ENCODE results near the gene CCNT1.
A peak's percentile ranks its signal among the peaks of the same experiment; 100 is the strongest.
"Not testable (repeated sequence)": the region's sequence is repeated elsewhere in the genome, so short reads cannot be mapped to it uniquely, and the experiment has no call there.

CCNT1 gene
- long read RNA-seq, donor 1, full-length matches to known transcripts = 7 of 7 reads
- long read RNA-seq, donor 1, partial matches to known transcripts = 0 of 7 reads
- long read RNA-seq, donor 1, other reads (novel, unspliced or antisense) = 0 of 7 reads
- long read RNA-seq, donor 2, full-length matches to known transcripts = 3 of 3 reads
- long read RNA-seq, donor 2, partial matches to known transcripts = 0 of 3 reads
- long read RNA-seq, donor 2, other reads (novel, unspliced or antisense) = 0 of 3 reads
- long read RNA-seq, donor 3, full-length matches to known transcripts = 7 of 7 reads
- long read RNA-seq, donor 3, partial matches to known transcripts = 0 of 7 reads
- long read RNA-seq, donor 3, other reads (novel, unspliced or antisense) = 0 of 7 reads
- long read RNA-seq, donor 4, full-length matches to known transcripts = 8 of 8 reads
- long read RNA-seq, donor 4, partial matches to known transcripts = 0 of 8 reads
- long read RNA-seq, donor 4, other reads (novel, unspliced or antisense) = 0 of 8 reads
- long read RNA-seq, donor 5, full-length matches to known transcripts = 5 of 5 reads
- long read RNA-seq, donor 5, partial matches to known transcripts = 0 of 5 reads
- long read RNA-seq, donor 5, other reads (novel, unspliced or antisense) = 0 of 5 reads
- long read RNA-seq, donor 6, full-length matches to known transcripts = 8 of 8 reads
- long read RNA-seq, donor 6, partial matches to known transcripts = 0 of 8 reads
- long read RNA-seq, donor 6, other reads (novel, unspliced or antisense) = 0 of 8 reads
- long read RNA-seq, donor 7, full-length matches to known transcripts = 9 of 9 reads
- long read RNA-seq, donor 7, partial matches to known transcripts = 0 of 9 reads
- long read RNA-seq, donor 7, other reads (novel, unspliced or antisense) = 0 of 9 reads
- long read RNA-seq, donor 8, full-length matches to known transcripts = 9 of 9 reads
- long read RNA-seq, donor 8, partial matches to known transcripts = 0 of 9 reads
- long read RNA-seq, donor 8, other reads (novel, unspliced or antisense) = 0 of 9 reads

DNA sequence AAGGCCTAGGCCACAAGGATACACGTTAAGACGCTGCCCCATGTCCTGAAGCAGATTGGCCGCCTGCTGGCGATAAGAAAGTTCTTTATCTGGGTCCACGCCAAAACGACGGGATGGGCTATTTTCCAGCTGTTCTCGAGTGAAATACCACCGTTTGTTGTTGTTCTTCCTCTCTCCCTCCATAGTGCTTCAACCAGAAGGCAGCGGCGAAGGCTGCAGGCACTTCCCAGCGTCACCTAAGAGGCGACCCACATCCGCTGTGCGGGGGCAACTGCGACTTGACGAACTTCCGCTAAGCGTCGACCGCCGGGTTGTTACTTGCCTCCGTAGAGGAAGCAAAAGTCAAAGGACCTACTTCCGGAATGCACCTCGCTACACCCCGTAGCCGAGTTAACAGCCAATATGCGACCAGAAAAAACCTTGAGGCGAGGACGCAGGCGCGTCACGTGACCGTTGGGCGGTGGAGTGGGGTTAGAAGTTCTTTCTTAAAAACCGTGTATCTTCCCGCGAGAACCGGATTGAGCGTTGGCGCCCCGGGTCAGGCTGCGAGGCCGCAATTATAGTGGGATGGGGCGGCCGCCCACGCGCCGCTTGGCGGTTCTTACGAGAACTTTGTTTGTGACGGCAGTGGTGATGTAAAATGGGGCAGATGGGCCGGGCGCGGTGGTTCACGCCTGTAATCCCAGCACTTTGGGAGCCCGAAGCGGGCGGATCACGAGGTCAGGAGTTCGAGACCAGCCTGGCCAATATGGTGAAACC is at the start of gene CCNT1:
TSS of gene CCNT1 (minus strand) at position 215 of the 759 bp plus-strand sequence. CDS start at position 183, 32 bp downstream.
- peak; percentile 92 for DNase-seq

DNA sequence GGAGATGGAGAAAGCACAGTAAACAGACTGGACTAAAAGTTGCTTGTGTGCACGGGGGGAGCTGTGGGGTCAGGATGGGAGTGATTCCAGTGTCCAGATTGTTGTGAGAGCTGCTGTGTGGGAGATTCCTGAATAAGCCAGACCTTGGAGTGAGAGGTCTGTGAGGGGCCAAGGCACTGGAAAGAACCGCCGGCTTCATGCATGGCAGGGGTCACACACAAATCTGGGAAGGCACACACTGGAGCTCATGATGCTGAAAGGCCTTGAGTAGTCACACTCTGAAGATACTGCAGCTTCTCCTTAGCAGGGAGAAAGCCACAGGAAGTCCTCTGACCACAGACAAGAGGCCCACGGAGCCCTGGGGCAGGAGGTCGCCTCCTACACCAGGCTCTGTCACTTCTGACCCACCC is 49.3 kb upstream of the CCNT1 start:
- DNase-seq = no peak

DNA sequence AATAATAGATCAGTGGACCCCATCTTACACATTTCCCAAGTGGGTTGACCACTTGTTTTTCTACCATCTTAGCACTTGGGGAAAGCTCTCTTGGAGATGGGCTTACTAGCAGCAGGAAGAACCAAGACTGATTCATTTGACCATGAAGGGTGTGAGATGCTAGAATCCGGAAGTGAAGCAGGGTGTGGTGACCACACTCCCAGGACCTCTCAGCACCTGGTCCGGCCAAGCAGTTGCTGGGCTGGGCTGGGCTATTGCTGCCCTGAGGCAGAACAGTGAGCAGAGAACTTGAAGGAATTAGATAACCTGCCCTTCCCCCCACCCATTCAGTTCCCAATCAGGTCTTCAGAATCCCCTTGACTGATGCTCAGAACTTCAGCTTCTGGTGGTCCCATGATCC is 48.0 kb upstream of the CCNT1 start:
- DNase-seq = no peak

DNA sequence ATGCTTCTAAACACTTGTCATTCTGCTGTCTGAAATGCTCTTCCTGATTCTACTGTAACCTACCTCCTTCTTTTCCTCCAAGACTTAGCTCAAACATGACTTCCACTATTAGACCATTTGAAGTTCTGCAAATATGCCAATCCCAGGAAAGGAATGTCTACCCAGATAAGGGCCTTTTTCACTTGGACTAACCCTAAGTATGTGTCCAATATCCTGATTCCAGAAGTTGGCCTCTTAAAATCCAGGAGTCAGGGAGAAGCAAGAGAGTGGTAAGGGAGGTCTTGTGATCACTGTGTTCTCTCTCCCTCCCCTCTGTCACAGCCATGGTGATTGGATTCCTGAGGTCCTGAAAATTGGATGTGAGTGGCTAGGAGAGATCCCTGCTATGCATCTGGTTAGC is 42.2 kb upstream of the CCNT1 start:
- DNase-seq = no peak

DNA sequence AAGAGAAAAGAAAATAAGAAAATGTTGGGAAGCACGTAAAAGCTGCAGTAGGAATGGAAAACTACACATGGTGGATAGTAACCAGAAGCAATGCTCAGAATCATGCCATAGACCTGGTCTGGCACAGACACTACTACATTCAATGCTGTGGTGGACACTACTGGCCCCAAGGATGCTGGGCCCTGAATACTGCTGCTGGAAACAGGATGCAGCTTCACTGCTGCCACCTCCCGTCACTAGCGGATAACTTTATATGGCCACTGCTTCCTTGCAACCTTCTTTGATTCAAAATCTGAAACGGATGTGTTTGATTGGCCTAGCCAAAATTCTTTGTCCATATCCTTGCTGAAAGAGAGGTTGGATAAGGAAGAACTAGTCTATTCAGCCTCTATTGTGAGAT is 41.7 kb upstream of the CCNT1 start:
- no peak for DNase-seq

DNA sequence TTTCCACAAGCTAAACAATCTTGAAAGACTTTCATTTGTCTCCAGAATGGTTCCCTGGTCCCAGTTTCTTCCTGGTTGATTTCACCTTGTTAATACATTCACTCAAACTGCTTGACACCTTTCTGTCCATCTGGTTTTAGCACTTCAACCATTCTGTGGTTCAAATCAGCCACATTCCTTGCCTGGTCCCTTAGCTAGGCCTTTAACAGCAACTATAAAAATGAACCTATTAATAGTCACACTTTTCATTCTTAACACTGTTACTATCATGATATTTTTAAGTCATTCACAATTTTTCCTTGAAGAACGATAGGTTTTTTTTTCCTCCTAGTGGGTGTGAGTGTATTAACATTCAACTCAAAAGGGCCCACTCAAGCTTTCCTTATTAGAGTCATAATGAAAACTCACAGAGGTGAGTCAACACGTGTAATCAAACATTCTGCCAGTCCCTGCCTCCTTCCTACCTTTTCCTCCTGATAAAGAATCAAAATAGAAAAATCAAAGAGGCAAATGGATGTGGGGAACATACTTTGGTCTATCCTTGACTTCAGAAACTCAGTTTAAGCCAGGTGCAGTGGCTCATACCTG is 34.4 kb upstream of the CCNT1 start:
- no peak for DNase-seq

DNA sequence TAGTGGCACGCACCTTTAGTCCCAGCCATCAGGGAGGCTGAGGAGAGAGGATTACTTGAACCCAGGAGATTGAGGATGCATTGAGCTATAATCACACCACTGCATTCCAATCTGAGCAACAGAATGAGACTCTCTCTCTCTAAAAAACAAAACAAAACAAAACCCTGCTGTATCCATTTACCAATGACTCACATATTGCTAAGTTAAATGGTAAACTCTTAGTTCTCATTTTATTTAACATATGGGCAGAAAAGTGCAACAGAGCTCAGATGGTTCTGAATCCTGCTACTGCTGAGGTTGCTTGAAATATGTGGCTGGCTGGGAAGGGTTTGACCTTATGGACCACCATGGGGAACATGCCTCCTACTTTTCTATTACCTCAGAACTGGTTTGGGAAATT is 33.7 kb upstream of the CCNT1 start:
- DNase-seq = no peak

DNA sequence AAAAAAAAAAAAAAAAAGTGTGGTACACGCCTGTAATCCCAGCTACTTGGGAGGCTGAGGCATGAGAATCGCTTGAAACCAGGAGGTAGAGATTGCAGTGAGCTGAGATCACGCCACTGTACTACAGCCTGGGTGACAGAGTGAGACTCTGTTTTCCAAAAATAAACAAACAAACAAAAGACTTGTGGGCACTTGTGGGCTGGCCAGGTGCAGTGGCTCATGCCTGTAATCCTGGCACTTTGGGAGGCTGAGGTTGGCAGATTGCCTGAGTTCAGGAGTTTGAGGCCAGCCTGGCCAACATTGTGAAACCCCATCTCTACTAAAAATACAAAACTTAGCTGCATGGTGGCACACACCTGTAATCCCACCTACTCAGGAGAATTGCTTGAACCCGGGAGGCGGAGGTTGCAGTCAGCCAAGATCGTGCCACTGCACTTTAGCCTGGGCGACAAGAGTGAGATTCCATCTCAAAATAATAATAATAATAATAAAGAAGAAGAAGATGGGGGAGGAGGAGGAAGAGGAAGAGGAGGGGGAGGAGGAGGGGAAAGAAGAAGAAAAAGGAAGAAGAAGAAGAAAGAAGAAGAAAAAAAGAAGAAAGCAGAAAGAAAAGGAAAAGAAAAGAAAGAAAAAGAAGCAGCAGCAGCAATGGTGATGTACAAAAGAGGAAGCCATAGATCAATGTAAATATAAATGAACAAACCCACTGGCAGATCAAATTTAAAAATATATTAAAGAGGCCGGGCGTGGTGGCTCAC is 27.9 kb upstream of the CCNT1 start:
- no peak for DNase-seq

DNA sequence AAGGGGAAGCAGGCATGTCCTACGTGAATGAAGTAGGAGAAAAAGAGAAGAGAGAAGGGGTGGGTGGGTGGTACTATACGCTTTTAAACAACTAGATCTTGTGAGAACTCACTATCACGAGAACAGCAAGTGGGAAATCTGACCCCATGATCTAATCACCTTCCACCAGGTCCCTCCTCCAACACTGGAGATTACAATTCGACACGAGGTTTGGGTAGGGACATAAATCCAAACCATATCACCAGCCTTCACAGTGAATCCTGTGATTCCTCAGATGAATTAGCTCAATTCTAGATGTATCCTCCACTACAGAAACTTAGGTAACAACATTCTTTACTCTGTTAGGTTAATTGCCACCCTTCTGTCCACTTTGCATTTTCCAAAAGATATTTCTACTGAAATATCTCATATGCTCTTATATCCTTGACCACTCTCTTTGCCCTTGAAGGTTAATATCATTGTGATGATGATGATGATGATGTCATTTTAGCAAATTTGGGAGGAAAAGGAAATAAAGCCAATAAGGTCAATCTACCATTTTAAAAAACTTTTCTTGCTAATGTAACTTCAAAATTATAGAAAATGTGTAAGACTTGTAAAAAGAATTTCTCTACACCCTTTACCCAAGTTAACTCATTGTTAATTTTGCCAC is 23.2 kb upstream of the CCNT1 start:
- DNase-seq = no peak

DNA sequence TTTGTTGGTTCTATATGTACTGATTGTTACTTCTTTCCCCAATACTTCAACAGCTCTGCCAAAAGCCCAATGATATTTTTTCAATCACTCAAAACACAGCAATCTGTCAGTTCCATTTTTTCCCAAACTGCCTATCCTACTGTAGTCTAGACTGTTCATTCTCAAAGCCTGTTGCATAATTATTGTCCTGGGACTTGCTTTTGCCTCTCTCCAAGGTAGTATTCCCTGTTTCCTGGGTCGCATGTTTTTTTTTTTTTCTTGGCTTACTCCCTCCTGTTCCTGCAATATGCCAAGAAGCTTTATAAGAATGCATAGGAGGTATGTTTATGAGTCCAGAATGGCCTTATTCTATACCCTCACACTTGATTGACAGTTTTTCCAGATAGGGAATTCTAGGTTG is 19.9 kb upstream of the CCNT1 start:
- no peak for DNase-seq

DNA sequence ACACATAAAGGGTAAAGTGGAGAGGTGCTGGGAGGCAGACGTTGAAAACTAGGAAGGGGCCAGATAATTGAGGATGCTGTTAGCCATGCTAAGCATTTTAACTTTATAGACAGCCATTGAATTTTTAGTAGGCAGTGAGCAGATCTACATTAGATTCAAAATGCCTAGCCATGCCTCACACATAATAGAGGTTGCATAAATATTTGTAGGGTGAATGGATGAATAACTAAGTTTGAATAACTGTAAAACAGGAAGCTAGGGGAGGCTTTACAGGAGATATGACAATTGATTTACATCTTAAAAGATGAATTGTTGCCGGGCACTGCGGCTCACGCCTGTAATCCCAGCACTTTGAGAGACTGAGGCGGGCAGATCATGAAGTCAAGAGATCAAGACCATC is 12.3 kb upstream of the CCNT1 start:
- no peak for DNase-seq

DNA sequence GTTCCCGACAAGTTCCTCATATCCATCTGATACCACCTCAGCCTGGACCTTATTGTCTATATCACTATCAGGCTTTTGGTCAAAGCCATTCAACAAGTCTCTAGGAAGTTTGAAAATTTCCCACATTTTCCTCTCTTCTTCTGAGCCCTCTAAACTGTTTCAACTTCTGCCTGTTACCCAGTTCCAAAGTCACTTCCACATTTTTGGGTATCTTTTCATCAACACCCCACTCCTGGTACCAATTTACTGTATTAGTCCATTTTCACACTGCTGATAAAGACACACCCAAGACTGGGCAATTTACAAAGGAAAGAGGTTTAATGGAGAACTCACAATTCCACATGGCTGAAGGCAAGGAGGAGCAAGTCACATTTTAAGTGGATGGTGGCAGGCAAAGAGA is 4.2 kb upstream of the CCNT1 start:
- not testable (repeated sequence) for DNase-seq

DNA sequence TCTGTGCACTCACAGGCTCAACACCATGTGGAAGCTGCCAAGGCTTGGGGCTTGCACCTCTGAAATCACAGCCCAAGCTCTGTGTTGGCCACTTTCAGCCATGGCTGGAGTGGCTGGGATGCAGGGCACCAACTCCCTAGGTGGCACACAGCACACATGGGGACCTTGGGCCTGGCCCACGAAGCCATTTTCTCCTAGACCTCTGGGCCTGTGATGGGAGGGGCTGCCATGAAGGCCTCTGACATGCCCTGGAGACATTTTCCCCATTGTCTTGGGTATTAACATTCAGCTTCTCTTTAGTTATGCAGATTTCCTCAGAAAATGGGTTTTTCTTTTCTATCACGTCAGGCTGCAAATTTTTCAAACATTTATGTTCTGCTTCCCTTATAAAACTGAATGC is 3.7 kb upstream of the CCNT1 start:
- not testable (repeated sequence) for DNase-seq

DNA sequence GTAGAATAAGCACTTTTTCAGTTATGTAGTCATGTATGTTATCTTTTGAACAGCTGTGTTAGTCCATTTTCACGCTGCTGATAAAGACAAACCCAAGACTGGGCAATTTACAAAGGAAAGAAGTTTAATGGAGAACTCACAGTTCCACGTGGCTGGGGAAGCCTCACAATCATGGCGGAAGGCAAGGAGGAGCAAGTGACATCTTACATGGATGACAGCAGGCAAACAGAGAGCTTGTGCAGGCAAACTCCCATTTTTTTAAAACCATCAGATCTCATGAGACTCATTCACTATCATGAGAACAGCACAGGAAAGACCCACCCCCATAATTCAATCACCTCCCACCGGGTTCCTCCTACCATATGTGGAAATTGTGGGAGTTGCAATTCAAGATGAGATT is 2.5 kb upstream of the CCNT1 start:
- not testable (repeated sequence) for DNase-seq

DNA sequence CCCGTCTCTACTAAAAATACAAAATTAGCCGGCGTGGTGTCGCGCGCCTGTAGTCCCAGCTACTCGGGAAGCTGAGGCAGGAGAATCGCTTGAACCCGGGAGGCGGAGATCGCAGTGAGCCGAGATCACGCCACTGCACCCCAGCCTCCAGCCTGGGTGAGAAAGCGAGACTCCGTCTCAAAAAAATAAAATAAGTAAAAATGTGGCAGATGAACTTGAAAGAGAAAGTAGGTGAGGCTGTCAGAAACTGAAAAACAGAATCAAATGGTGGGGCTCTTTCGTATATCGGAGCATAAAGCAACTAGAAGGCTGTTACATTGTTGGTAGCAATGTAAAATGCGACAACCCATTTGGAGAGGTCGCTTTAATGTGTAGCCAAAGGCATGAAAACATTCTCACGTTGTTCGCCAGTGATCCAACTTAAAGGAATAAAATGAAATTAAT is 767 bp upstream of the CCNT1 start:
- peak; percentile 61 for DNase-seq

DNA sequence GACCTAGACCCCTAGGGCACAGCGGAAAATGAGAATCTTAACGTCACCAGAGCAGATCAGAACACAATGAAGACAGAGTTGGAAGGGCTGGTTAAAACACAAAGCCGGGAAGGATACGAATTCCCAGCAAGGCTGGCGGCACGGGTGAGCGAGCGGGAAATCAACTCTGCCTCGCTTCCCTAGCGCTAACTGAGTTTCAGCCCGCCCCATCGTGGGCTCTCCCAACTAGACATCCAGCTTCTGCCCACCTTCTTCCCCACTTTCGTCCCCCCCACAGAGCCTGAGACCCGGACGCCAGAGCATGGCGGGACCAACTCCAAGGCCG is 377 bp downstream of the CCNT1 start:
- DNase-seq = no peak

DNA sequence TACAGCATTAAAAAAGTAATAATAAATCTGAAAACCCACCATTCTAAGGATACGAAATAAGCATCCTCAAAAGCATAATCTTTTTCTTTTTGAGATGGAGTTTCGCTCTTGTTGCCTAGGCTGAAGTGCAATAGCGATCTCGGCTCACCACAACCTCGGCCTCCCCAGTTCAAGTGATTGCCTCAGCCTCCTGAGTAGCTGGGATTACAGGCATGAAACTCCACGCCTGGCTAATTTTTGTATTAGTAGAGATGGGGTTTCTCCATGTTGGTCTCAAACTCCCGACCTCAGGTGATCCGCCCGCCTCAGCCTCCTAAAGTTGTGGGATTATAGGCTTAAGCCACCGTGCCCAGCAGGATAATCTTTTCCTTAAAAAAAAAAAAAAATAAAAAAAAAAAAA is 4.3 kb downstream of the CCNT1 start:
- no peak for DNase-seq

DNA sequence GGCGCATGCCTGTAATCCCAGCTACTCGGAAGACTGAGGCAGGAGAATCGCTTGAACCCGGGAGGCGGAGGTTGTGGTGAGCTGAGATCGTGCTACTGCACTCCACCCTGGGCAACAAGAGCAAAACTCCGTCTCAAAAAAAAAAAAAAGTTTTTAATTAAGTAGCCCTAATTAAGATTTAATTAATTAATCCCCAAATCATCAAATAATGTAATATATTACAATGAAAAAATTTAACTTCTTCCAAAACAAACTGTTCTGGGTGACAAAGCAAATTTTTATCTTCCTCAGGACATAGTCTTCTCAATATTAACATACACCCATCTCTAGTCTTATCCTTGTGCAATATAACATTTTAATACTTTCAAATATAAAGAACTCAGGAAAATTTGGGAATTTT is 17.7 kb downstream of the CCNT1 start:
- DNase-seq = not testable (repeated sequence)

DNA sequence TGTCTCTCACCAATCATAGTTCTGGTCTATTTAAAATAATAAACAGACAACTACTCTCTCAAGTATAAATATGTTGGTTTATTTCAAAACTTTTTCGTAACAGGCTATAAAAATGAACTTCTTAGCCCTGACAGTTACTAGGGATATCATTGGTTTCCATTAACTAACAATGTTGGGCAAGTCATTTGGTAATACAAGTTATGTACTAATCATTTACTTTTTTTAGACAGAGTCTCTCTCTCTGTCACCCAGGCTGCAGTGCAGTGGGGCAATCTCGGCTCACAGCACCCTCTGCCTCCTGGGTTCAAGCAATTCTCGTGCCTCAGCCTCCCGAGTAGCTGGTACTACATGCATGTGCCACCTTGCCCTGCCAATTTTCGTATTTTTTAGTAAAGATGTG is 19.9 kb downstream of the CCNT1 start:
- no peak for DNase-seq

DNA sequence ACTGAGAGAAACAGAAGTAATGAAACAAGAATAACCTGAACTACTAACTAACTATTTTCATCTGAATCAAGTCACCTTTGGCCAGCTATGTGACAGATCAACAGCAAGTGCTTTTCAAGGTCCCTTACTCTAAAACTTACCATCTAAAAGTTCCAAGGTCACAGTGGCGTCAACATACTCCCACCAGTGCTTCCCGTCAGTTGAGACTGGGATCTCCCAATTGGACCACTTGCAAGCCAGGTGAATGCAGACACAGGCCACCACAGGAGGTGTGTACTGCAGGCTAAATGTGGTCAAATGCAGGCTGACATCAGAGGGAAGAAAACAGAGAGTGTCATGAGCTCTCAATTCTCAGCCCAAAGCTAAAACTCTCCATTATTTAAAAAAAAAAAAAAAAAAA is 20.6 kb downstream of the CCNT1 start:
- DNase-seq = no peak

DNA sequence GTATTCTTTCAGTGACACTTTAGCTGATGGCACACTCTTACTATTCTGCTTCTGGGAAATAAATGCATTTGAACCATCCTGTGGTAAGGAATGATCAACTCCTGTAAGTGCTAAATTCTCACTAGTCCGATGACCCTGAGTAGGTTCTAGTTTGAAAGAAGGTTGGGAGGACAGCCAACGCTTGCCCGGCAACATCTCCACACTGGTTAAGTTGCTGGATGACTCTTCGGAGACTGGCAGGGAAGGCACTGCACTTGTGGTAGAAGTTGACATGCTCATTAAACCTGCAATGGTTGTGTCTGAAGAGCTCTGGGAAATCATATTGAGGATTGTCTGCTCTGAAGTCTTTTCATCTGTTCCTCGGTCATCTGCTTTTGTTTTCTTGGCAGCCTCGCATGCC is 22.5 kb downstream of the CCNT1 start:
- no peak for DNase-seq
